Fibroblast of peridontal ligament (primary cell): ENCODE results near the gene DDTL.
"Not testable (repeated sequence)": the region's sequence is repeated elsewhere in the genome, so short reads cannot be mapped to it uniquely, and the experiment has no call there.

Source experiments
- DNase-seq: peaks from one replicate; pipeline ENCODE4 v3.0.0-alpha.2; 2010; ENCODE audit errors: extremely low read depth

Gene DDTL

DNA sequence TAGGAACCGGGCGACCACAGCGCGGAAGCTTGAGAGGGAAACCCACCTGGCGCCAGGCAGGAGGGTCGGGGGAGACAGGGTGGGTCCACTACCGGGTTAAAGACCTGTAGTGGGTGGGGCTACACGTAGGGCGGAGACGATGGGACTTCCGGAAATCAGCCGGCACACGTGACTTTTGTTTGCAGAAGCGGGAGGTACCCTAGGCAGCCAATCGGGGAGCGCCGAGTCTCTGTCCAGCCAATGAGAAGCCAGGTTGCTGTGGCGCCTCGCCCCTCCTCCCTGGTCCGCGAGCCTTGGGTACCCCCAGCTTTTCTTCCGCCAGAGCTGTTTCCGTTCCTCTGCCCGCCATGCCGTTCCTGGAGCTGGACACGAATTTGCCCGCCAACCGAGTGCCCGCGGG is at the start of gene DDTL:
DDTL (plus strand) TSS at position 321 of the 400 bp plus-strand sequence; CDS start at position 348, 27 bp downstream.
- DNase-seq: not testable (repeated sequence)

DNA sequence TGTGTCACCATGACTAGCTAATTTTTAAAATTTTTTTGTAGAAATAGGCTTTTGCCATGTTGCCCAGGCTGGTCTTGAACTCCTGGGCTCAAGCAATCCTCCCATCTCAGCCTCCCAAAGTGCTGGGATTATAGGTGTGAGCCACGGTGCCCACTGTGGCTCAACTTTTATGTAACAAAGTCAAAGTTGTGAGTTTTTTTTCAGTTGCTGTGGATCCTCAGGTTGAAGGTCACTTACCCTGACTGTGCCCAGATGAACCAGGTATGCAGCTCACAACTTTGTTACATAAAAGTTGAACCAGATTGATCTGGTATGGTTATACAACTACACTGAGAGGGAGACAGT is 46.4 kb upstream of the DDTL start:
- not testable (repeated sequence) for DNase-seq

DNA sequence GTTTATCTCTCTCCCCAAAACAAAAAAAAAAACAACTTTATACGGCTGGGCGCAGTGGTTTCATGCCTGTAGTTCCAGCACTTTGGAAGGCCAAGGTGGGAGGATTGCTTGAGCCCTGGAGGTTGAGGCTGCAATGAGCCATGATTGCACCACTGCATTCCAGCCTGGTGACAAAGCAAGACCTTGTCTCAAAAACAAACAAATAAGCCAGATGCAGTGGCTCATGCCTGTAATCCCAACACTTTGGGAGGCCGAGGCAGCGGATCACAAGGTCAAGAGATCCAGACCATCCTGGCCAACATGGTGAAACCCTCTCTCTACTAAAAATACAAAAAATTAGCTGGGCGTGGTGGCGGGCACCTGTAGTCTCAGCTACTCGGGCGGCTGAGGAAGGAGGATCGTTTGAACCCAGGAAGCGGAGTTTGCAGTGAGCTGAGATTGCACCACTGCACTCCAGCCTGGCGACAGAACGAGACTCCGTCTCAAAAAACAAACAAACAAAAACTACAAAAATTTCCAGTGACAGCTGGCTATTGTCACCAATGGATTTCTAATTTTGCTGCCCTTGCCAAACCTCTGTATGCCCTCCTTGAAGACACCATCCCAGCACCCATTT is 45.0 kb upstream of the DDTL start:
- not testable (repeated sequence) for DNase-seq

DNA sequence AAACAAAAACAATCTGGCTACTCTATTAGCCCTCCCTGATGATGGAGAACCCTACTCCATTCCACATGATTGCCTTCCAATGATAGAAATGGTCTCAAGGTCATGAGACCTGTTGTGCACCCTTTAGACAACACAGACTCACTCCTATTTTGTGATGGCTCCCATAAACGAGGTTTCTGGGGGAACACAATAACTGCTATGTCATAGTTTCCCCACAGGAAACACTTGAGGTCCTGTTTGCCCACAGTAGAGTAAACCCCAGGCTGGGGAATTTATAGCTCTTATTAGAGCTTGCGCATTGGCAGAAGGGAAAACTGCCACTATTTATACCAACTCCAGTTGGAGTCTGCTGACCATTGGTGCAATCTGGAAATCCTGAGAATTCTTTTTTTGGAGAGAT is 43.8 kb upstream of the DDTL start:
- no peak for DNase-seq

DNA sequence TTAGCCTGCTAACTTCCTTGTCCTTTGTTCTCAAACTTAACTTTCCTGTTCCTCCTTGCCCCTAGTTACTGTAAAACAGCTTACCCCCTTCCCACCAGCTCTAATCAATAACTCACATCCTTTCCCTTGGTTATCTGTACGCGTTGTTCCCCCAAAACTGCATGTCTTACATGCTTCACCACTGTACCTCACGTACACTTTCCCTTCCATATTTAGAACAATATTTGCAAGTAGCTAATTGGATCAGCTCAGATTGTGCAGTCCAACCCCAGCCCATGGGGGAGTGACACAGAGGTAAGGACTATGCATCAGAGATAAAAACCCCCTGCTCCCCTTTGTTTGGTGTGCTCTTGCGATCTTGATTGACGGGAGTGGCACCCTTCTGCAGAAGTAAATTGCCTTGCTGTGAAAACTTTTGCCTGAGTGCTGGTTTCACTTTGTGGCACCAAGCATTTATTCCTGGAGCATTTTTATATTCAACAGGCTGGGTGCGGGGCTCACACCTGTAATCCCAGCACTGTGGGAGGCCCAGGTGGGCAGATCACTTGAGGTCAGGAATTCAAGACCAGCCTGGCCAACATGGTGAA is 41.6 kb upstream of the DDTL start:
- no peak for DNase-seq

DNA sequence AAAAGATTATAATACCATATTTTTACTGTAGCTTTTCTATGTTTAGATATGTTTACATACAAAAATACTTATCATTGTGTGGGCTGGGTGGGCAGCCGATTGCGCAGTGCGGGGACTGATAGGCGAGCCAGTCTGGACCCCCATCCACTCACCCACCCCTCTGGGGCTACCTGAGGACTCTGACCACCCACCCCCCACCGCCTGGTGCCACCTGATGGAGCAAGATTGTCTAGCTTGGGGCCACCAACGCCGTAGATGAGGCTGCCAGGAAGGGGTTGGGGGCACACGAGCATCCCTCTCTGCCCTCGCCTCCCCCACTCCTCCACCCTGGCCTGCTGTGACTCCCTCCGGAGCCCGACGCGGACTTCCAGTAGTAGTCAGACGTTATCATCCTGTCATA is 40.1 kb upstream of the DDTL start:
- DNase-seq: no peak

DNA sequence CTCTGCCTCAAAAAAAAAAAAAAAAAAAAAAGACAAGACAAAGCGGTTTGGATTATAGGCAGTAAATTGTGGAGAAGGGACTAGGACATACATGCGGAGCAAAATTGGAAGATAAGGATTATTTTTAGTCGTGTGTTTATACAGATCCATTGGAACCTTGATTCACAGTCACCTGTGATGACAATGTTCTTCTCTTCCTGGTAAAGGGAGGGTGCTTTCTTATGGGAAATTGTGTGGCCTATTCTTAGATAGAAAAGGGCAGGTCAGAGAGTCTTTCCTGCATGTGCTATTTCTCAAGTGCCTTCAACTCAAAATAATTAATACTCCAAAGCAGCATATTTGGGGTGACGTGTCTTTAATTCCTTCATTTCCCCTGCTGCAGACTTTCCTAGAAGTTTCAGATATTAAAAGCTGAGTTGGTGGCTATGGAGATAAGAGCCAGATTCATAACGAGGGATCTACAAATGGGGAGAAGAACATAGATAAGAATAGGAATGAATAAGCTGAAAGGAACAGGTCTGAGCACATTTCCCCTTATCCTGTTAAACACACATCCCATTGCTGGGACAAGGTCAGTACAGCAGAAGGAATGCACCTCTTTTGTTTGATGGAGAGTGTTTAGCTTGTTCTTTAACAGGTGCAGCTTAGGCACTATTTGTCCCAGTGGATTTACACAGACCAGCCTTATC is 28.2 kb upstream of the DDTL start:
- DNase-seq: no peak

DNA sequence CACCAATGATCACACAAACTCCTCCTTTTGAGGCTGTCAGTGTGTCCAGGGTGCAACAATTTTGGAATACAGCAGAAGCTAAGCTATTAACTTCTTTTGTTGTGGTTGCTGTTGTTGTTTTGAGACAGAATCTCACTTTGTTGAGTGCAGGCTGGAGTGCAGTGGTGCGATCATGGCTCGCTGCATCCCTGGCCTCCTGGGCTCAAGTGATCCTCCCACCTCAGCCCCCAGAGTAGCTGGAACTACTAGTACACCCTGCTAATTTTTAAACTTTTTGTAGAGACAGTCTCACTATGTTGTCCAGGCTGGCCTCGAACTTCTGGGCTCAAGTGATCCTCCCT is 27.7 kb upstream of the DDTL start:
- no peak for DNase-seq

DNA sequence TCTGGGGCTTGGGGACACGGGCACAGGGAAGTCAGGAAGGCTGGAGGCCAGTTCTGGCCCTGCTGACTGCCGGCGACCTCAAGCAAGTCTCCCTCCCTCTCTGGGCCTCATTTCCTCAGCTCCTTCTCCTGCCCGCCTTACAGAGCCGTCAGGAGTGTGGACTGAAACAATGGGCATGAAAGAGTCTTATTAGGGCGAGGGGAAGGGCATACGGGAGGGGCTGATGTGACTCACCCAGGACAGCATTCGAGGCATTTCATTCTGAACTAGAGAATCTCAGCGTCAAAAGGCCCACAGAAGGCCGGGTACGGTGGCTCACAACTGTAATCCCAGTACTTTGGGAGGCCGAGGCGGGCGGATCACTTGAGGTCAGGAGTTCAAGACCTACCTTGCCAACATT is 26.5 kb upstream of the DDTL start:
- DNase-seq: not testable (repeated sequence)

DNA sequence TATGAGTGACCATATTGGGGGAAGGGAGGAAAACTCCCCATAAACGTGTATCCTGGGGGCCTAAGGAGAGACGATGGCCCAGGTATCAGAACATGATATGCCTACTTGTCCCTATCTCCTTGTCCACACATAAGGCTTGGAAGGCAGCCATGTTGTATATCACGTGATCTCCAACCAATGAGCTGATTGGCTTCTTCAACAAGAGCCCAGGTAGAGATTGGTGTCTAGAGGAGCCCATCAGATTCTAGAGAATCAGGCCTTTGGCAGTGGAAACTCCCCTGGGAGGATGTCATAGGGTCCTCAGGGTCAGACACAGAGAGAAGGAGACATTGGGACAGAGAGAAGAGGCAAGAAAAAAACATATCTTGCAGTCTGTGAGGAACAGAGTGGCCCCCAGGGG is 19.3 kb upstream of the DDTL start:
- DNase-seq: not testable (repeated sequence)

DNA sequence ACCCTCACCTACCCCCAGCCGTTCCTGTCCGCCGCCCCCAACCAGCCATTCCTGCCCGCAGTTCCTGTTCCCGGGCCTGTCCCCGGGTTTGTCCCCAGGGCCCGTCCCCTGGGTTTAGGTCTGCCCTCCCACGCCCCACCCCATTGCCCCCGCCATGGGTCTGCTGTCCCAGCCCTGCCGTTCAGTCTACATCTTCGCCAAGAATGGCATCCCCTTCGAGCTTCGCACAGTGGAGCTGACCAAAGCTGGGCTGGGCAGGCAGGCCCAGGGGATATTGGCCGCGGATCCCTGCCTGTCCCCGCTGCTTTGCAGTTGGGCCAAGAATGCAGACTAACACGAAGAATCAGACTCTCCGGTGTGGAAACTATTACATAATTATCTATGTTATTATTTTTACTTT is 16.9 kb upstream of the DDTL start:
- DNase-seq: not testable (repeated sequence)

DNA sequence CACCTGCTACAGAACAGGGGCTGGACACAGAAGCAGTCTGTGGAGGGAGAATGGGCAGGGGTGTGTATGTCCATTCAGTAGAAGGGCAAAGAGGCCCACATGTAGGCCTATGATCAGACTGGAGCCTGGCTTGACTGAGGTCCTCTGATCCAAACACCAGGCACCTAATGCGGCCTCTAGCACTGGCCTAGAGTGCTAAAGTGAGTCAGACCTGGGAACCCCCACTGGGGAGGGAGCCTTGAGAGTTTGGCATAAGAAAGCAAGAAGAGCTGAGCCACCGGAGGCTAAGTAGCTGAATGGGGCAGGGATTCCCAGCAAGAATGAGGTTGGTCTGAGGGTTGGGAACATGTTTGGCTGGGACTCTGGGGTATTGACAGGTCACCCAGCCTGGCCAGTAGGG is 15.3 kb upstream of the DDTL start:
- DNase-seq: peak; percentile 8

DNA sequence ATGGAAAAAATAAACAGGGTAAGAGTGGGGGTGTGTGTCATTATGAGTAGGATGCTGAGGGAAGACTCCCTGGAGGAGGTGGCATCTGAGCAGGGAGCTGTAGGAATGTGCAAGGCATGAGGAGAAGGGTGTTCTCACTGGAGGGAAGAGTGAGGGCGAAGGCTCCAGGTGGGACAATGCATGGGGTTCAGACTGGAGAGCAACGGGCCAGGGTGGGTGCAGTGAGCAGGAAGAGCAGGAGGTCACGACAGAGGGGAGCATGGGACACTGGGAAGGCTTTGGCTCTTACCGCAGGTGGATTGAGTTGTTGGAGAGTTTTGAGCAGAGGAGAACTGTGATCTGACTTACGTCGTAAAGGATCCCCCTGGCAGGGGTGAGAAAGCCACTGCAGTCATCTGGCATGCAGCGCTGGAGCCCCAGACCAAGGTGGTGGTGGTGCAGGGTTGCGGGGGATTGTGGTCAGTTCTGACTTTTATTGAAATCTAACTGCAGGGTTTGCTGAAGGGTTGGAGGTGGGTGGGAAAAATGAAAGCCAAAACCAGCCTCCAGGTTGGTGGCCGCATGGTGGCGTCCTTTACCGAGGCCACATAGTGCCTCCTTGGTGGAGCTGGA is 13.8 kb upstream of the DDTL start:
- DNase-seq: not testable (repeated sequence)

DNA sequence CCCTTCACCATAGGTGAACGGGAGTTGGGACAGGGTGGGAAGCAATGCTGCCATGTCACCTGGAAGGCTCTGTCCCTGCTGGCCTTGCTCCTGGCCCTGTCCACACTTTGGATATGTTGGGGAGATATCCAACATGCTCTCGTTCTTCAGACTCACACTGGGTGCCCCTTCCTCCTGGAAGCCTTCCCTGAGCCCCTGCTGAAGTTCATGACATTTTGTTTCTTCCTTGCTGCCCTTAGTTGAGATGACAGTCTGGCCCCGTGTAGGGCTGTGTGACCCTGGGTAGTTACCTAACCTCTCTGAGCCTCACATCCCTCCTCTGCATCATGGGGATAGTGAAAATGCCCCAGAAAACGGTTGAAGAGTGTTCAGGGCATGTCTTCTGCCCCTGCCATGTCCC is 13.2 kb upstream of the DDTL start:
- not testable (repeated sequence) for DNase-seq

DNA sequence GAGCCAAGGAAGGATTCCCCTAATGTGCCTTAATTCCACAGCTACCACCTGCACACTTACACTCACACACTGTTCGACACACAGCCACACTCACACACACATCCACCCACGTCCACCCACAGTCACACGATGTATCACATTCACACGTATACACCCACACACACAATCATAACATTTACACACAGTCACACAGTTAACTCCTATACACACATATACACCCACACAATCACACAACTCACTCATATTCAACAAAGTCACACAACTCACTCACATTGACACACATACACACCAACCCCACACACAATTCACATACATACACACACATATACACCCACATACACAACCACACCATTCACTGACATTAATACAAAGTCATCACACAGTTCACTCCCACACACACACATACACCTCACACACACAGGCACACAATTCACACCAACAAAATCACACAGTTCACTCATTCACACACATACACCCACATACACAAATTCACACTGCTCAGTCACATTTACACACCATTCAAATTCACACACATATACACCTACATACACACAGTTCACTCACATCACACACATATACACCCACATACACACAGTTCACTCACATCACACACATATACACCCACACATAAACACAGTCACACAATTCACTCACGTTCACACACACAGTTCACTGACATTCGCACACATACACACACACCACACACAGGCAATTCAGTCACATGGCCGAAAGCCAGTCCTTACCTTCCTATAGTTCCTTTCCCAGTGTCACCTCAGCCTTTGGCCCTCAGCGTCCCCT is 12.3 kb upstream of the DDTL start:
- not testable (repeated sequence) for DNase-seq

DNA sequence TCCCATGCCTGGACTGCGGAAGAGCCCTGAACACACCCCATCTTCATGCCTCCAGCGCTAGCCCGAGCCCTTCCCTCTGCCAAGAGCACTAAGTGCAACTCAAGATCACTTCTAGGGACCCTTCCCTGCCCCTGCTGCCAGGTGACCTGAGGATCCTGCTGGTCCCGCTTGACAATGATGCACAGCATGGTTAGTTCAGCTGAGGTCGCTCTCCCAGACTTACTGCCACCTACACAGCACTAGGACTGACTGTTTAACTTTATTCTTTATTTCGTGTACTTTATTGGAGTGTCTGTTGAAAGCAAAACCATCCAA is 11.7 kb upstream of the DDTL start:
- not testable (repeated sequence) for DNase-seq

DNA sequence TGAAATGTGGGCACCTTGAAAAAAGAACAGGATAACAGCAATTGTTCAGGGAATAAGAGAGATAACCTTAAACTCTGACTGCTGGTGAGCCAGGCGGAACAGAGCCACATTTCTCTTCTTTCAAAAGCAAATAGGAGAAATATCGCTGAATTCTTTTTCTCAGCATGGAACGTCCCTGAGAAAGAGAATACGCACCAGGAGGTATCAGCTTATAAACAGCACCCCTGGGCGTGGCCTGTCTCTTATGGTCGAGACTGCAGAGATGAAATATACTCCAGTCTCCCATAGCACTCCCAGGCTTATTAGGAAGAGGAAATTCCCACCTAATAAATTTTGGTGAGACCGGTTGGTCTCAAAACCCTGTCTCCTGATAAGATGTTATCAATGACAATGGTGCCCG is 10.8 kb upstream of the DDTL start:
- DNase-seq: not testable (repeated sequence)

DNA sequence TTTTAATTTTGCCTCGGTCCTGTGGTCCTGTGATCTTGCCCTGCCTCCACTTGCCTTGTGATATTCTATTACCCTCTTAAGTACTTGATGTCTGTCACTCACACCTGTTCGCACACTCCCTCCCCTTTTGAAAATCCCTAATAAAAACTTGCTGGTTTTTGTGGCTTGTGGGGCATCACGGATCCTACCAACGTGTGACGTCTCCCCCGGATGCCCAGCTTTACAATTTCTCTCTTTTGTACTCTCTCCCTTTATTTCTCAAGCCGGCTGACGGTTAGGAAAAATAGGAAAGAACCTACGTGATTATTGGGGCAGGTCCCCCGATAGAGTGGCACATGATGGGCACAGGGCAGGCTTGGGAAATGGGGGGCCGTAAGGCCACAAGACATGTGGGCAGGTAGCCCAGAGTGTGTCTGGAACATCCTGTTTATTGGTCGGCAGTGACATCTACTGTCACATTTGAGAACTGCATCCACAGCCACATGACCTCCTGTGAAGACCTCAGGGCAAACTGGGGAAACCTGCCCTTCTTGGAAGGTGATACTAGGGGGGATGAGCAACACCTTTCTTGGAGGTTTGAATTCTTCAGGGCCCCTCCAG is 10.3 kb upstream of the DDTL start:
- peak; percentile 69 for DNase-seq

DNA sequence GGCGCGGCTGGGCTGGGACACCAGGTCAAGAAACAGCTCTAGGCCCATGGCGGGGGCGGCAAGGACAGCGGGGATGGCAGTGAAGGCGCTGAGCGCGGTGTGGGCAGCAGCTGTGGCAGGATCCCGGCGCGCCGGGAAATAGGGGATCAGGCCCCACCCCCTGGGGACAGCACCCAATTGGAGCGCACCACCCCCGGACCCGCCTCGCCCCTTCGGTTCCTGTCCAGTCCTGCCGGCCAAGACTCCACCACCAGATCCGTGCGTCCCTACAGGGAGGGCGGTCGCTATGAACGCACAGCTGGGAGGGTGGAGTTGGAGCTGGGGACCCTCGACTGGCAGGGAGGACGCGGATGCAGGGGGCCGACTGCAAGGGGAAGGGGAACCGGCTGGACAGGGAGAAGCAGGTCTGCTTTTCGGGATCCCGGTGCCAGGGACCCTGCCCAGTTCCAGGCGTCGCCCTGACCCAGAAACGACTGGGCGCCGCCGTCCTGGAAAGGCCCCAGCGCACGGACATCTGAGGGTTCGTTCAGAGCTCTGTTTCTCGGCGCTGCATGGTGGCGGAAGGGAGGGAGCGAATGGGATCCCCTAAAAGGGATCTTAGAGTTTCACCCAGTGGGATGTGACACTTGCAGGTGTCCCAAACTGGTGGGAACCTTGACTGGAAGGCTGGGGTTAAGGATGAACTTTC is 5.5 kb upstream of the DDTL start, which contains the start of gene GSTT2B:
GSTT2B (minus strand) TSS at position 112 of the 688 bp plus-strand sequence; CDS start at position 48, 64 bp downstream.
- DNase-seq: not testable (repeated sequence)

DNA sequence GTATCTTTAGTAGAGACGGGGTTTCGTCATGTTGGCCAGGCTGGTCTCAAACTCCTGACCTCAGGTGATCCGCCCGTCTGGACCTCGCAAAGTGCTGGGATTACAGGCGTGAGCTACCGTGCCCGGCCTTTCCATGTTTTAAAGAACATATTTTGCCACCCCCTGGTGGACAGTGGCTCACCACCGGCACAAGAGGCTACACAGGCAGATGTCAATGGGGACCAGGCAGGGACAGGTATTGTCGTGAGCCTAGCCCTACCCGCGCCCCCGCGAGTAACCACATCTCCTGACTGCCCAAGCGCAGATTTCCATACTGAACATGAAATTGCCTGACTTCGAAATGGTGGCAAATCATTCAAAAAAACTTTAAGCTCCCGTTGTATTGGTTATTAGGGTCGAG is 594 bp upstream of the DDTL start:
- DNase-seq: not testable (repeated sequence)

DNA sequence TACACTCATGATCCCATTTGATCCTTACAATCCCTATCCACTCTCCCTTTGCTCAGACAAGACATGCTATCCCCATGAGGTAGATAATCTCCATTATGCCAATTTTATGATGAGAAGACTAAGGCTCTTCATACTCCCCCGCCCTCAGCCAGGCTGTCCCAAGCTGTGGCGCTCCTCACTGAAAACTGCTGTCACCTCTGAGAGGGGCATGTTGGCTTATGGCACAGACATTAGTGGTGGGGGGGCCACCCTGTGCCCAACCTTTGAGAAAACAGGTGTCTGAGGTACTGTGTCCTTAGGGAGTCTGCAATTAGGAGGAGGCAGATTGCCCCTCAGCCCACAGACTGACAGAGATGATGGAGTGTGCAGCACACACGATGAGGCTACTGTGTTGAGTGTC is 2.4 kb downstream of the DDTL start:
- DNase-seq: no peak
